ENCODE data around the gene TRPM6.
"Not testable (repeated sequence)": the region's sequence is repeated elsewhere in the genome, so short reads cannot be mapped to it uniquely, and the experiment has no call there.

TRPM6 gene

DNA sequence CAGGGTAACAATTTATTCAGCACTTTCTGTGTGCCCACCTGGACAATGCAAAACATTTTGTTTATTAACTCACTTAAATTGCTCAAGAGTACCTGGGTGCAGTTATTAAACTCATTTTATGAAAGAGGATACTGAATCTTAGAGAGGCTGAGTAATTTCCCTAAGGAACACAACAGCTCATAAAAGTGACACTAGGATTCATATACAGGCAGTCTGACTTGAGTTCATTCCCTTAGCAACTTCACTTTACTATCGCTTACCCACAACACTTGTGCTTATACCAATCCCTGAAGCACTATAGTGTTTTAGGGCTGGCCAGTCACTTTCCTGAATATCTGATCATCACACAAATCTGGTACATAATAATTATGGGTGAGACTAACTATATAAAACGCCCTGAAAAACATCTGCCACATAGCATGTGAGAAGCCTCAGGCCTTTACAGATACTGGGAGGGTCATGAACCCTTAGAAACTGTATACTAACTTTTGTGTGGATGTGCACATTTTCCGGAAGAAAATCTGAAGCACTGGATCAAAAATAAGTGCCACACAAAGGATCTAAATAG lies 11.3 kb downstream of the TRPM6 start:
- Histone ChIP-seq H3K27ac (no peak overlapping the region), H3K9me3 (peaks cover 34% of the 10 kb centered on the region), H3K27me3 (no peaks in the 10 kb centered on the region), H4K20me1 (no peaks in the 10 kb centered on the region), H3K4me2 (no peak overlapping the region), H3K4me3 (no peak overlapping the region), H3K9ac (no peak overlapping the region), H3K36me3 (no peaks in the 10 kb centered on the region), H3K4me1 (no peaks in the 10 kb centered on the region)
- no peak for TF ChIP-seq Cebpa-rat (IDR thresholded peaks at IDR 0.05)

DNA sequence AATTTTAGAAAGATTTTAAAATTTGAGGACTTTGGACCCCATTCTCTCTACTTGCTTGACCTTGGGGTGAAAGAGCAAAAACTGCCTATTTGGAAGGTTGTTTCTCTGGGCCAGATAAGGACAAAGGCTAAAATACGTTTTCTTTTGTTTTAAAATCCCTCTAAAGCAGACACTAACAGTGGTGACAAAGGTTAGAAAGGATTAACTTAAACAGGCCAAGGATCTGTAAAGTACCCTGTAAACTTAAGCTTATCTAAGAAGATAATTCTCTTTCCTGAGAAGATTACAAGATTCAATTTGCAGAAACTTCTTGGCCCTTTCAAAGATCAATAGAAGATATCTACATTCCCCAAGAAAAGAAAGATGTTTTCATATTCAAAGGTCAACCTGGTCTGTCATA lies 12.1 kb downstream of the TRPM6 start:
- H3K36me3 ChIP-seq: no peaks in the 10 kb centered on the region
- H3K4me1 ChIP-seq: no peaks in the 10 kb centered on the region
- H3K27ac ChIP-seq: no peak overlapping the region
- no peak overlapping the region for H3K4me2 ChIP-seq
- no peak overlapping the region for H3K4me3 ChIP-seq
- H4K20me1 ChIP-seq: no peaks in the 10 kb centered on the region
- no peaks in the 10 kb centered on the region for H3K27me3 ChIP-seq
- no peak overlapping the region for H3K9ac ChIP-seq
- TF ChIP-seq Cebpa-rat (IDR thresholded peaks at IDR 0.05): no peak
- H3K9me3 ChIP-seq: peaks cover 34% of the 10 kb centered on the region

DNA sequence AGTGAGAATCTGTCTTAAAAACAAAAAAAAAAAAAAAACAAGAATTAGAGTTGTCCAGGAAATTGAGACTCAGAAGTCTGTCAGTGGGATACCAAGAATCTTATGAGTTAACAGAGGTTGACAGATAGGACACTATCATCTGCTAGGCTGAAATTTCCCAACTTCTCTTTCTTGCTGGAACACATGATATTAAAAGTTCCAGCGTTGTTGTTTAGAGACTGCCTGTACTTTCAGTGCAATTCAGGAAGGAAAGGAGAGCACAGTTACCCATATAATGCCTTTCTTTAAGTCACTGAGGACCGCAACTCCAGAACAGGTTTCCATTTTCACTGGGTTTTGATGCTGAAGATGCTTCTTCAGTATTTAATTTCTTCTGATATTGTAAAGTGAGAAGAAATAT lies 13.5 kb downstream of the TRPM6 start:
- H3K4me2 ChIP-seq: no peak overlapping the region
- no peak for TF ChIP-seq Cebpa-rat (IDR thresholded peaks at IDR 0.05)
- peaks cover 21% of the 10 kb centered on the region for H3K9me3 ChIP-seq
- no peak overlapping the region for H3K27ac ChIP-seq
- no peaks in the 10 kb centered on the region for H4K20me1 ChIP-seq
- peaks cover 8% of the 10 kb centered on the region for H3K4me1 ChIP-seq
- no peaks in the 10 kb centered on the region for H3K36me3 ChIP-seq
- no peaks in the 10 kb centered on the region for H3K27me3 ChIP-seq
- no peak overlapping the region for H3K4me3 ChIP-seq
- no peak overlapping the region for H3K9ac ChIP-seq

DNA sequence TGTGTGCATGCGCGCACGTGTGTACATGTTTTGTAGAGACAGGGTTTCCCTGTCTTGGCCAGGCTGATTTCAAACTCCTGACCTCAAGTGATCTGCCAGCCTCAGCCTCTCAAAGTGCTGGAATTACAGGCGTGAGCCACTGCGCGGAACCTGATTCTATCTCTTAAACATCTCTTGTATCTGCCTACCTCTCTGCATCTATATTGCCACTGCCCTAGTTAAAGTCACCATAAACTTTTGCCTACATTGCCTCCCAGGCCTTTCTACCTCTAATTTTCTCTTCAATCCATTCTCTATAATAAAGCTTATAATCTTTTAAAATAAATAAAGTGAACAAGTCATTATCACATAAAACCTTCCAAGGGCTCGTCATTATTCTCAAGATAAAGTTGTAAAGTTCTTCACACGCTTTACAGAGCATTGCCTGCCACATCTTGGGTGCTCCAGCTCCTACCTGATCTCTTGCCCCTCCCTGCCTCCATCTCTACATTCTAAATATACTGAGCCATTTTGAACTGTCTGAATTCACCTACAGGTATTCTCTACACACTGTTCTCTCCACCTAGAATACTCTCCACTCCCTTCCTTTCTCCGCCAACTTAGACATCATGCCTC lies 15.0 kb downstream of the TRPM6 start:
- H3K4me3 ChIP-seq: no peak overlapping the region
- H3K27me3 ChIP-seq: no peaks in the 10 kb centered on the region
- H4K20me1 ChIP-seq: no peaks in the 10 kb centered on the region
- no peaks in the 10 kb centered on the region for H3K36me3 ChIP-seq
- peaks cover 9% of the 10 kb centered on the region; the same call in 1 of the 2 replicates for H3K9me3 ChIP-seq
- H3K27ac ChIP-seq: no peak overlapping the region
- no peak for TF ChIP-seq Cebpa-rat (IDR thresholded peaks at IDR 0.05)
- H3K4me1 ChIP-seq: peaks cover 12% of the 10 kb centered on the region
- H3K4me2 ChIP-seq: no peak overlapping the region
- no peak overlapping the region for H3K9ac ChIP-seq

DNA sequence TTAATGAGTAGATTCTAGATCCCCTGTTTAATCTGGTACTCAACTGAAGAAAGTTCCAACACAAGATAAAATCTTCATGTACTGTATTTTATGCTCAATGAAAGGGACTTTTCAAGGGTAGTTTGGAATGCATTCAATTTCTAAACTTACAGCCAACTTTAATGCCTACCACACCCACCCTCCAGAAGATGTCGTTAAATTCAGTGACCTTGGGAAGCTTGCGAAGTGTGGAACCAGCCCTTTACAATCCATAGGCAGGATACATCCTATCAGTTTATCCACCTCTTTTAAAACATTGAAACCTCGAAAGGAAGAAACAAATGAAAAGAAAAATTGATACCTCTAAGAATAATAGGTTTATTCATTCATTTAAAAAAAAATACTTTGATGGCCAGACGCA lies 20.2 kb downstream of the TRPM6 start:
- no peaks in the 10 kb centered on the region for H3K36me3 ChIP-seq
- H3K4me2 ChIP-seq: peak overlapping the region; percentile 17; the same call in 1 of the 2 replicates
- no peaks in the 10 kb centered on the region for H4K20me1 ChIP-seq
- H3K9me3 ChIP-seq: no peaks in the 10 kb centered on the region
- no peak overlapping the region for H3K9ac ChIP-seq
- peaks cover 61% of the 10 kb centered on the region for H3K4me1 ChIP-seq
- H3K4me3 ChIP-seq: no peak overlapping the region
- no peaks in the 10 kb centered on the region for H3K27me3 ChIP-seq
- H3K27ac ChIP-seq: no peak overlapping the region
- no peak for TF ChIP-seq Cebpa-rat (IDR thresholded peaks at IDR 0.05)

DNA sequence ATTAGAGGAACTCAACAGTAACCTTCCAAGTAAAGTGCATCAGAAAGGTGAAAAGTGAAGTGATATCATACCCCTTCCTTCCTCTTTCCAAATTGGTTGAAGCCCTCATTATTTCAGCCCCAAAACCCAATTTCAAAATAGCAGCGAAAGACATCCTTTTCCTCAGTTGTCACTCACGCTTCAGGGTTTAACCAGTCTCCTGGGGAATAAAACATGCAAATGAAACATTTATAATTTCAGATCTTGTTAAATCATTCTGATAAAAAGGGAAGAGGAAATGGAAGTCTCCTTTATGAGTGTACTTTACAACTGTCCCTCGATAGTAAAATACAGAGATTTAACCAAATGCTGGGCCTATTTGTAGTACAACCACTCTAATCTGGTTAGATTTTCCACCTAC lies 22.5 kb downstream of the TRPM6 start:
- Histone ChIP-seq H3K4me1 (peaks cover 80% of the 10 kb centered on the region), H3K36me3 (no peaks in the 10 kb centered on the region), H3K4me3 (no peak overlapping the region), H3K4me2 (peak overlapping the region; percentile 74), H3K27ac (no peak overlapping the region; the same call in 1 of the 2 replicates), H3K27me3 (no peaks in the 10 kb centered on the region), H4K20me1 (no peaks in the 10 kb centered on the region), H3K9me3 (no peaks in the 10 kb centered on the region), H3K9ac (no peak overlapping the region)
- TF ChIP-seq Cebpa-rat (IDR thresholded peaks at IDR 0.05): no peak

DNA sequence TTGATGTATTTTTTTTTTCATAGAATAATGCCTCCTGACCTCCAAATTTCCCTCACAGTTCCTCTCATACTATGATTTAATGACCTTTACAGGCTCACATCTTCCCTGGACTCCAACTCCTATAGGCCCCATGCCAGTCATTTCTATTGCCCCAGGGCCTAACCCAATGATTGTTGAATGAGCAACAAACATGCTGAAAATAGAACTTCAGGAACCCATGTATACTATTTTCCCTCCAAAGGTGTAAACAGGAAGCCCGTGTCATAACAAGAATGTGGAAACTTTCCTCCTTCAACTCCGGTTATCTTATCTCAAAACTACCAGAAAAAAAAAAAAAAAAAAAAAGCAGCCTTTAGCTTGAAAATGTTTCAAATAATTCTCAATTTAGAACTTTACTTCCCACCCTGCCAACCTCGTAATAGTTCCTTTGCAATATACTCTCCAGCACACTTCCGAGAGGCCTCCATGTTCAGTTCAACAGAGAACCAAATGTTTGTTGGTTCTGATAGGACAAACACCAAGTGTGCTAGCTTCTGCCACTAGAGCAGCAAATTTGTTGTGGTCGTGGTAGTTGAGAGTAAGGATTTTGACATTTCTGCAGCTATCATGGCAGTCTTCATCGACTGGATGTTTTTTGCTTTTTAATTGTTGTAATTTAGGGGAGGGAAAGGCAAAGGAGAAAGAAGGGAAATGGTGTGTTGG lies 25.8 kb downstream of the TRPM6 start:
- no peak for TF ChIP-seq Cebpa-rat (IDR thresholded peaks at IDR 0.05)
- Histone ChIP-seq H3K27me3 (no peaks in the 10 kb centered on the region), H4K20me1 (no peaks in the 10 kb centered on the region), H3K27ac (no peak overlapping the region), H3K36me3 (no peaks in the 10 kb centered on the region), H3K9ac (no peak overlapping the region), H3K4me3 (no peak overlapping the region), H3K4me2 (peak overlapping the region; percentile 48), H3K9me3 (no peaks in the 10 kb centered on the region), H3K4me1 (peaks cover 62% of the 10 kb centered on the region)

DNA sequence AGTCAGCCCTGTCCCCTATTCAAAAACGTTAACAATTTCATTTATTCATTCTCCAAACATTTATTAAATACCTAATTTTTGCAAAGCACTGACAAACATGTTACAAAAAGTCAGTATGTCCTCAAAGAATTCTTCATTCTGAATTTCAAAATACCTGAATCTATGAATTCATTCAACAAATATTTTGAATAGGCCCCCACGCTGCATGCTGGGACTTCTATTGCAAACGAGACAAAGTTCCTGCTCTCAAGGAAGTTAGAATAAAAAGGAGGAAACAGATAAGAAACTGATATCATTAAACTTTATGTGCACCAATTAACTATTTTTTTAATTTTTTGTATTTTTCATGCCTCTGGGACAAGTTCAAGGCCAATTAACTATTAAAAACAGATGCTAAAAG lies 26.6 kb downstream of the TRPM6 start:
- H4K20me1 ChIP-seq: no peaks in the 10 kb centered on the region
- H3K27ac ChIP-seq: no peak overlapping the region
- H3K4me2 ChIP-seq: peak overlapping the region; percentile 48; the same call in 1 of the 2 replicates
- no peaks in the 10 kb centered on the region for H3K27me3 ChIP-seq
- no peak for TF ChIP-seq Cebpa-rat (IDR thresholded peaks at IDR 0.05)
- no peak overlapping the region for H3K9ac ChIP-seq
- peaks cover 53% of the 10 kb centered on the region for H3K4me1 ChIP-seq
- no peaks in the 10 kb centered on the region for H3K9me3 ChIP-seq
- H3K36me3 ChIP-seq: no peaks in the 10 kb centered on the region
- no peak overlapping the region for H3K4me3 ChIP-seq

DNA sequence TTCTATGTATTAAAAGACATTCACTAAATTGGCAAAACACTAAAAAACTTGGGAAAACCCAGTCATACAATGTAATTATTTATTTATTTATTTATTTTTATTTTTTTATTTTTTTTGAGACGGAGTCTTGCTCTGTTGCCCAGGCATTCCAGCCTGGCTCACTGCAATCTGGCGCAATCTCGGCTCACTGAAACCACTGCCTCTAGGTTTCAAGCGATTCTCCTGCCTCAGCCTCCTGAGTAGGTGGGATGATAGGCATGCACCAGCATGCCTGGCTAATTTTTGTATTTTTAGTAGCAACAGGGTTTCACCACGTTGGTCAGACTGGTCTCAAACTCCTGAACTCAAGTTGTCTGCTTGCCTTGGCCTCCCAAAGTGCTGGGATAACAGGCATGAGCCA lies 27.5 kb downstream of the TRPM6 start:
- not testable (repeated sequence) for H3K9ac ChIP-seq, H3K4me2 ChIP-seq, H3K27ac ChIP-seq, H3K27me3 ChIP-seq, H3K36me3 ChIP-seq, H3K9me3 ChIP-seq, H4K20me1 ChIP-seq, H3K4me3 ChIP-seq
- peaks cover 45% of the 10 kb centered on the region for H3K4me1 ChIP-seq

DNA sequence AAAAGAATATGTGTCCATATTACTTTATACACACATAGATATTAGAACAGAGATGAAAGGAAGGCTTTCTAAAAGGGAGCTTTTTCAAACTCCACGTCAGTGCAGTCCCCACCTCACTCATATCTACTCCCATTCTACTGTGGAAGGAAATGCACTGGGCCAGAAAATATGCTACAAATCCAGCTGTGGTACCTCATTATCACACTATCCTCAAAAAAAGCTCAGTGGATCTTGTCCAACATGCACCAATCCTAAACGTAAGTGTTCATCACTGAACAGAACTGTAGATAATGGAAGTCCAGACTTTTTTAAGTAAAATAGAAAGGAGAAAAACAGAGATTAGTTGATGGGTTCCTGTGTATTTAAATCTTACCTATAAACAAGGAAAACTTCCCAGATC lies 27.9 kb downstream of the TRPM6 start:
- peaks cover 41% of the 10 kb centered on the region for H3K4me1 ChIP-seq

More for the DNA sequence above, 27.9 kb downstream of the TRPM6 start:
- H3K4me2 ChIP-seq: no peak overlapping the region
- no peak overlapping the region for H3K27ac ChIP-seq
- no peaks in the 10 kb centered on the region for H4K20me1 ChIP-seq
- no peaks in the 10 kb centered on the region for H3K36me3 ChIP-seq
- no peak for TF ChIP-seq Cebpa-rat (IDR thresholded peaks at IDR 0.05)
- H3K4me3 ChIP-seq: no peak overlapping the region
- no peaks in the 10 kb centered on the region for H3K9me3 ChIP-seq
- H3K27me3 ChIP-seq: no peaks in the 10 kb centered on the region
- H3K9ac ChIP-seq: no peak overlapping the region
